Measurements from ENCODE around the gene STUM.

STUM gene

GRCh38 chr1:226628612-226629155, 80.1 kb downstream of the STUM start:
- DNase-seq: no peak
- TF ChIP-seq EZH2 (optimal IDR thresholded peaks at IDR 0.05; ENCODE audit: low read depth, low read length) (no peak), EZH2phosphoT487 (IDR thresholded peaks at IDR 0.05; ENCODE audit: low read length) (no peak), CTCF (IDR thresholded peaks at IDR 0.05; ENCODE audit: low read length) (no peak)

GRCh38 chr1:226629210-226629895, 80.8 kb downstream of the STUM start:
- no peak for TF ChIP-seq EZH2phosphoT487 (IDR thresholded peaks at IDR 0.05; ENCODE audit: low read length)
- no peak for TF ChIP-seq CTCF (IDR thresholded peaks at IDR 0.05; ENCODE audit: low read length)
- TF ChIP-seq EZH2 (optimal IDR thresholded peaks at IDR 0.05; ENCODE audit: low read depth, low read length): no peak
- H3K4me1 ChIP-seq (ENCODE audit: low read length): peaks cover 14% of the 10 kb centered on the region
- H3K4me3 ChIP-seq (ENCODE audit: low read length): no peak overlapping the region
- H3K36me3 ChIP-seq (replicated peaks; ENCODE audit: insufficient read depth, low read length): no peaks in the 10 kb centered on the region
- H3K9me2 ChIP-seq (replicated peaks; ENCODE audit: insufficient read depth, low read length): no peaks in the 10 kb centered on the region
- no peak overlapping the region for H3K4me2 ChIP-seq (ENCODE audit: low read depth, low read length)
- H3K9me3 ChIP-seq (replicated peaks; ENCODE audit: insufficient read depth, low read length): no peaks in the 10 kb centered on the region
- peaks cover 2% of the 10 kb centered on the region; the same call in 1 of the 2 replicates for H3F3A ChIP-seq (ENCODE audit: insufficient read depth, low read length)
- no peaks in the 10 kb centered on the region for H3K27me3 ChIP-seq (replicated peaks; ENCODE audit: insufficient read depth, low read length)
- H4K20me1 ChIP-seq (ENCODE audit: insufficient read depth, low read length): no peaks in the 10 kb centered on the region
- no peak overlapping the region for H3K27ac ChIP-seq (ENCODE audit: low read length)
- H3K9ac ChIP-seq (ENCODE audit: low read length): no peak overlapping the region
- no peak for DNase-seq
- no peak overlapping the region for H2AFZ ChIP-seq (ENCODE audit: low read length)
- H3K79me2 ChIP-seq (ENCODE audit: low read length): no peaks in the 10 kb centered on the region

More at GRCh38 chr1:226628612-226629155, 80.1 kb downstream of the STUM start:
- no peak overlapping the region for H3K4me2 ChIP-seq (ENCODE audit: low read depth, low read length)
- no peaks in the 10 kb centered on the region for H3K36me3 ChIP-seq (replicated peaks; ENCODE audit: insufficient read depth, low read length)
- no peak overlapping the region for H2AFZ ChIP-seq (ENCODE audit: low read length)
- no peaks in the 10 kb centered on the region for H3K27me3 ChIP-seq (replicated peaks; ENCODE audit: insufficient read depth, low read length)
- no peaks in the 10 kb centered on the region for H3K79me2 ChIP-seq (ENCODE audit: low read length)
- H3K4me3 ChIP-seq (ENCODE audit: low read length): no peak overlapping the region
- H3K4me1 ChIP-seq (ENCODE audit: low read length): peaks cover 7% of the 10 kb centered on the region
- no peaks in the 10 kb centered on the region for H3K9me2 ChIP-seq (replicated peaks; ENCODE audit: insufficient read depth, low read length)
- H3K27ac ChIP-seq (ENCODE audit: low read length): no peak overlapping the region
- no peaks in the 10 kb centered on the region for H3K9me3 ChIP-seq (replicated peaks; ENCODE audit: insufficient read depth, low read length)
- H3F3A ChIP-seq (ENCODE audit: insufficient read depth, low read length): no peaks in the 10 kb centered on the region
- H3K9ac ChIP-seq (ENCODE audit: low read length): no peak overlapping the region
- no peaks in the 10 kb centered on the region for H4K20me1 ChIP-seq (ENCODE audit: insufficient read depth, low read length)

GRCh38 chr1:226629896-226630550, 81.5 kb downstream of the STUM start:
- no peak overlapping the region for H3K4me3 ChIP-seq (ENCODE audit: low read length)
- no peak overlapping the region for H3K27ac ChIP-seq (ENCODE audit: low read length)
- H3K9me2 ChIP-seq (replicated peaks; ENCODE audit: insufficient read depth, low read length): no peaks in the 10 kb centered on the region
- H4K20me1 ChIP-seq (ENCODE audit: insufficient read depth, low read length): no peaks in the 10 kb centered on the region
- no peak overlapping the region for H3K4me2 ChIP-seq (ENCODE audit: low read depth, low read length)
- no peak overlapping the region for H3K9ac ChIP-seq (ENCODE audit: low read length)
- TF ChIP-seq CTCF (IDR thresholded peaks at IDR 0.05; ENCODE audit: low read length): no peak
- no peak for TF ChIP-seq EZH2 (optimal IDR thresholded peaks at IDR 0.05; ENCODE audit: low read depth, low read length)
- TF ChIP-seq EZH2phosphoT487 (IDR thresholded peaks at IDR 0.05; ENCODE audit: low read length): no peak
- H3K9me3 ChIP-seq (replicated peaks; ENCODE audit: insufficient read depth, low read length): no peaks in the 10 kb centered on the region
- H3K27me3 ChIP-seq (replicated peaks; ENCODE audit: insufficient read depth, low read length): no peaks in the 10 kb centered on the region
- DNase-seq: no peak
- no peaks in the 10 kb centered on the region for H3K36me3 ChIP-seq (replicated peaks; ENCODE audit: insufficient read depth, low read length)
- H3K4me1 ChIP-seq (ENCODE audit: low read length): peaks cover 20% of the 10 kb centered on the region
- no peak overlapping the region for H2AFZ ChIP-seq (ENCODE audit: low read length)
- H3F3A ChIP-seq (ENCODE audit: insufficient read depth, low read length): peaks cover 8% of the 10 kb centered on the region
- H3K79me2 ChIP-seq (ENCODE audit: low read length): no peaks in the 10 kb centered on the region
